ENCODE measurements around the gene POLD2. TPM values are rescaled to one million over a fixed set of nuclear protein-coding genes. Genes with fewer than 3 reads are reported as not detected.

Gene POLD2
- total RNA-seq, 1 donor from 2014 or later: 48.3 TPM

- no peaks in the 10 kb centered on the region for H3K27me3 ChIP-seq (ENCODE audit: low read depth)
- peaks cover 74% of the 10 kb centered on the region for H3K36me3 ChIP-seq
- no peak overlapping the region for H3K27ac ChIP-seq
- ATAC-seq (no peak), DNase-seq (no peak)
- intact Hi-C loops (cut with DNase I): no loop called here
- no peak for TF ChIP-seq CTCF (IDR thresholded peaks at IDR 0.05)
- no peaks in the 10 kb centered on the region for H3K4me1 ChIP-seq
- H3K4me3 ChIP-seq: no peak overlapping the region
- H3K9me3 ChIP-seq: no peaks in the 10 kb centered on the region
Measured at GRCh38 chr7:44114586-44115310, 8.6 kb downstream of the POLD2 start.

GRCh38 chr7:44113764-44114354 lies 9.5 kb downstream of the POLD2 start:
- Histone ChIP-seq H3K27me3 (ENCODE audit: low read depth) (no peaks in the 10 kb centered on the region), H3K4me3 (no peak overlapping the region), H3K36me3 (peaks cover 81% of the 10 kb centered on the region), H3K9me3 (no peaks in the 10 kb centered on the region), H3K27ac (no peak overlapping the region), H3K4me1 (no peaks in the 10 kb centered on the region)
- ATAC-seq (no peak), DNase-seq (no peak)
- intact Hi-C loops (cut with DNase I): no loop called here
- TF ChIP-seq CTCF (IDR thresholded peaks at IDR 0.05): no peak

GRCh38 chr7:44112997-44113763 lies 10.2 kb downstream of the POLD2 start:
- no peaks in the 10 kb centered on the region for H3K27me3 ChIP-seq (ENCODE audit: low read depth)
- H3K4me3 ChIP-seq: no peak overlapping the region
- H3K36me3 ChIP-seq: peaks cover 85% of the 10 kb centered on the region
- H3K4me1 ChIP-seq: no peaks in the 10 kb centered on the region
- intact Hi-C loops (cut with DNase I): no loop called here
- no peak for TF ChIP-seq CTCF (IDR thresholded peaks at IDR 0.05)
- DNase-seq: no peak
- no peak for ATAC-seq
- H3K9me3 ChIP-seq: no peaks in the 10 kb centered on the region
- no peak overlapping the region for H3K27ac ChIP-seq

- H3K4me3 ChIP-seq: no peak overlapping the region
- no peak for ATAC-seq
Measured at GRCh38 chr7:44112231-44112996, 10.9 kb downstream of the POLD2 start.

More at GRCh38 chr7:44112231-44112996, 10.9 kb downstream of the POLD2 start:
- H3K36me3 ChIP-seq: peaks cover 83% of the 10 kb centered on the region
- DNase-seq: no peak
- no peaks in the 10 kb centered on the region for H3K9me3 ChIP-seq
- intact Hi-C loops (cut with DNase I): no loop called here
- no peak overlapping the region for H3K27ac ChIP-seq
- no peaks in the 10 kb centered on the region for H3K27me3 ChIP-seq (ENCODE audit: low read depth)
- H3K4me1 ChIP-seq: no peaks in the 10 kb centered on the region
- no peak for TF ChIP-seq CTCF (IDR thresholded peaks at IDR 0.05)
